ENCODE measurements around the gene MYBPC3. TPM values are rescaled to one million over a fixed set of nuclear protein-coding genes. Genes with fewer than 3 reads are reported as not detected.

Gene MYBPC3
- total and polyA plus RNA-seq, 12 donors: 484 to 3,138 (median 2,423) TPM

- intact Hi-C loops (cut with DNase I): no loop called here
- Histone ChIP-seq H3K4me3 (no peak overlapping the region), H3K36me3 (peaks cover 0 to 72% (median 0%) of the 10 kb centered on the region in 9 donors), H3K9me3 (no peaks in the 10 kb centered on the region), H3K27me3 (no peaks in the 10 kb centered on the region), H3K4me1 (peaks cover 18 to 57% (median 47%) of the 10 kb centered on the region in 9 donors), H3K27ac (peak overlapping the region in 8 of 10 donors; percentile 12 to 84 (median 78))
- no peak for TF ChIP-seq CTCF (IDR thresholded peaks at IDR 0.05)
- 57 to 71% methylated on average over 5 of the region's 5 CpGs for WGBS, 2 donors
- ATAC-seq (peak in 2 of 8 donors; percentile 0 to 1), DNase-seq (no peak)
Measured at GRCh38 chr11:47327949-47328348, 24.6 kb downstream of the MYBPC3 start.

- H3K9me3 ChIP-seq: no peaks in the 10 kb centered on the region
- peak overlapping the region in 7 of 10 donors; percentile 61 to 84 (median 79) for H3K27ac ChIP-seq
- no peak overlapping the region for H3K4me3 ChIP-seq
- 58 to 72% methylated on average over 13 of the region's 13 CpGs for WGBS, 2 donors
- ATAC-seq (peak in 6 of 8 donors; percentile 6 to 20 (median 12)), DNase-seq (peak in 1 of 2 donors; percentile 31)
- intact Hi-C loops (cut with DNase I): no loop called here
- H3K27me3 ChIP-seq: no peaks in the 10 kb centered on the region
- H3K36me3 ChIP-seq: peaks cover 0 to 72% (median 0%) of the 10 kb centered on the region in 9 donors
- H3K4me1 ChIP-seq: peaks cover 18 to 48% (median 38%) of the 10 kb centered on the region in 9 donors
- no peak for TF ChIP-seq CTCF (IDR thresholded peaks at IDR 0.05)
Measured at GRCh38 chr11:47327025-47327424, 25.5 kb downstream of the MYBPC3 start.

GRCh38 chr11:47326198-47326597 lies 26.3 kb downstream of the MYBPC3 start:
- intact Hi-C loops (cut with DNase I): no loop called here
- DNase-seq (no peak), ATAC-seq (peak in 4 of 8 donors; percentile 1 to 20 (median 3))
- Histone ChIP-seq H3K36me3 (peaks cover 0 to 72% (median 0%) of the 10 kb centered on the region in 9 donors), H3K4me1 (peaks cover 17 to 40% (median 30%) of the 10 kb centered on the region in 9 donors), H3K27me3 (no peaks in the 10 kb centered on the region), H3K9me3 (no peaks in the 10 kb centered on the region), H3K27ac (peak overlapping the region in 4 of 10 donors; percentile 19 to 84 (median 53)), H3K4me3 (no peak overlapping the region)
- WGBS, 2 donors: 77 to 82% methylated on average over 12 of the region's 12 CpGs
- no peak for TF ChIP-seq CTCF (IDR thresholded peaks at IDR 0.05)

GRCh38 chr11:47325271-47326041 lies 27.0 kb downstream of the MYBPC3 start:
- whole genome bisulfite sequencing, 2 donors: 61 to 71% methylated on average over 15 of the region's 15 CpGs
- Histone ChIP-seq H3K9me3 (no peaks in the 10 kb centered on the region), H3K27ac (peak overlapping the region in 6 of 10 donors; percentile 14 to 84 (median 36)), H3K36me3 (peaks cover 0 to 69% (median 0%) of the 10 kb centered on the region in 9 donors), H3K4me3 (no peak overlapping the region), H3K27me3 (no peaks in the 10 kb centered on the region), H3K4me1 (peaks cover 14 to 32% (median 24%) of the 10 kb centered on the region in 9 donors)
- ATAC-seq: peak in 6 of 8 donors; percentile 1 to 22 (median 7)
- intact Hi-C loops (cut with DNase I): no loop called here
- no peak for TF ChIP-seq CTCF (IDR thresholded peaks at IDR 0.05)
- peak; percentile 23 to 45 for DNase-seq
